Neural cell (in vitro differentiated cells): ENCODE data around the gene PLEKHA5.

ENCODE experiments used
- CTCF ChIP-seq: fragments of 450-650 bp; IDR thresholded peaks from 2 replicates; pipeline ENCODE4 v1.5.1; 2014; ENCODE audit warnings: antibody characterized with exemption, mild to moderate bottlenecking, moderate library complexity; ENCODE audit not compliant: poor library complexity, severe bottlenecking
- POLR2AphosphoS5 ChIP-seq: IDR thresholded peaks from 2 replicates; pipeline ENCODE4 v1.6.1; 2012
- RAD21 ChIP-seq: fragments of 450-650 bp; conservative IDR thresholded peaks from 2 replicates; pipeline ENCODE4 v1.6.1; 2014; ENCODE audit warnings: antibody characterized with exemption, mild to moderate bottlenecking, moderate library complexity
- TAF1 ChIP-seq: IDR thresholded peaks from 2 replicates; pipeline ENCODE4 v1.6.1; 2012; ENCODE audit warnings: low read depth

GRCh38 chr12:19236656-19237055 is 107.1 kb downstream of the PLEKHA5 start:
- no peak for TF ChIP-seq CTCF
- peak; percentile 43 for TF ChIP-seq POLR2AphosphoS5
- no peak for TF ChIP-seq TAF1
- TF ChIP-seq RAD21 = no peak
